Stimulated activated CD8-positive, alpha-beta memory T cell treated with anti-CD3 and anti-CD28 coated beads, Interleukin-12 subunit alpha, Interleukin-12 subunit beta, amount 100 ng/mL, for 24 hours (primary cell): Measurements from ENCODE around the gene ZC3H12C.
"Not testable (repeated sequence)": the region's sequence is repeated elsewhere in the genome, so short reads cannot be mapped to it uniquely, and the experiment has no call there.

Source experiments
- DNase-seq: peaks from one replicate; pipeline ENCODE4 v3.0.0-alpha.2; 2020; ENCODE audit errors: extremely low read depth

Gene ZC3H12C

DNA sequence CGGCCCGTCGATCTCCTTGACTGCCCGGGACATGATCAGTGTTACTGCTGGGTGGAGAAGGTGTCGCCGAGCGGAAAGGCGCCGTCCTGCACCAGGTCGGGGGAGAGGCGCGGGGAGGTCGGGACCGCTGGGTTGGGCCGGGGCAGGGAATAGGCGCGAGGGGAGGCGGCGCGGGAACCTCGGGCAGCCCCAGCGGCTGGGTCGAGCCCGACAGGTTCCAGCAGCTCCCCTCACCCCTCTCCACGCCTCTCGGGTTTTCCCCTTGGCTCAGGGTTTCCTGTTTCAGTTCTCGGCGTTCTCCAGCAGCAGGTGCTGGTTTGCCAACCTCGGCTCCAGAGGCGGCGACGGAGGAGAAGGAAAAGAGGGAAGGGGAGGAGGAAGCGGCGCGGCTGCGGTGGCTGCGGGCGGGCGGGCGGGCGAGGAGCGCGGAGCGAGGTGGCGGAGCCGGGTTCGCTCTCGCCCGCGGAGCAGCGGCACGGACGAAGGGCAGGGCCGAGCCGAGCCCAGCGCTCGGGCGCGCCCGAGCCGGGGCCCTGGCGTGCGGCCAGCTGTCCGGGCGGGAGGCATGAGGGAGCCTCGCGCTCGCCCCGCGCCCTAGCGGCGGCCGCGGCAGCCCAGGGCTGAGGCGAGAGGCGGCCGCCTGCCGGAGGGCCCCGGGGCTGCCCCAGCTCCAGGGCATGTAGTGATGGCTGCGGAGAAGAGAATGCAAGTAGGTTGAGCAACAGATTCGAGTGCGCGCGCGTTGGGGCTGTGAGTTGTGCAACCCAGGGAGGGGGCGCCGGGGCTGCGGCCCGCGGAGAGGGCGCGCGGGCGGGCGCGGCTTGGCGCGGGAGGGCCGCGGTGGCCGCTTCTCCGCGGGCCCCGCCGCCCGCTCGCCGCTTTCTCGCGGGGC lies at the start of gene ZC3H12C:
ZC3H12C (plus strand) TSS at position 878 of the 892 bp plus-strand sequence. CDS start 20 bp downstream, outside the sequence.
- DNase-seq, result no peak

DNA sequence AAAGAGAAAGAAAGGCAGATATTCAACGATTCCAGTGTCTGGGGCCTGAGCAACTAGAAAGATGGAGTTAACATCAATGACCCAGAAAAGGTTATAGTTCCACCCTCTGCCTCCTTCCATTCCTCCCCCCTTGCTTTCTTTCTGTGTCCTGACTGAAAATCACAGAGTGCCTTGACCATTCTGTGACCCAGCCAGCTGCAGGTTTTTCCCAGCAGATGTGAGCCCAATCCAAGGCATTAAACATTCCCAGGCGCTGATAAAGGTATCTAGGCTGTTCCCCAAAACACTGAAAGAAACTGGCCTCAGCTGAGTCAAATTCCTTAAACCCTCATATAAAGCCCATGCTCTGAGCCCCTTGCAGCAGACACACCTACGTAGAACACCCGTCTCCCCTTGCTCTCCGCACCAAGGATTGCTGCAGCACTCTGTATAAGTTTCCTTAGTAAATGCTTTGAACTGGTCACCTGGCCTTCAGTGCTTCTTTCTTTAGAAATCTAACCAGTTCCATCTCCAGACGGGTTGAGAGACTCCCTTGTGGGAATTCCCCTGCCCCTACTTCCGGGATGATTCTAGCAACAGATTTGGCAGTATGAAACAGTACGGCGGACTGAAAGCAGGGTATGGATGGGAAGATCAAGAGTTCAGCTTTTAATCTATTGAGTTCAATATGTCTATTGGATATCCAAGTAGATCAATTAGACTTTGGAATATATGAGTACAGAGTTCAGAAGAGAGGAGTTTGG lies 48.8 kb upstream of the ZC3H12C start:
- no peak for DNase-seq

DNA sequence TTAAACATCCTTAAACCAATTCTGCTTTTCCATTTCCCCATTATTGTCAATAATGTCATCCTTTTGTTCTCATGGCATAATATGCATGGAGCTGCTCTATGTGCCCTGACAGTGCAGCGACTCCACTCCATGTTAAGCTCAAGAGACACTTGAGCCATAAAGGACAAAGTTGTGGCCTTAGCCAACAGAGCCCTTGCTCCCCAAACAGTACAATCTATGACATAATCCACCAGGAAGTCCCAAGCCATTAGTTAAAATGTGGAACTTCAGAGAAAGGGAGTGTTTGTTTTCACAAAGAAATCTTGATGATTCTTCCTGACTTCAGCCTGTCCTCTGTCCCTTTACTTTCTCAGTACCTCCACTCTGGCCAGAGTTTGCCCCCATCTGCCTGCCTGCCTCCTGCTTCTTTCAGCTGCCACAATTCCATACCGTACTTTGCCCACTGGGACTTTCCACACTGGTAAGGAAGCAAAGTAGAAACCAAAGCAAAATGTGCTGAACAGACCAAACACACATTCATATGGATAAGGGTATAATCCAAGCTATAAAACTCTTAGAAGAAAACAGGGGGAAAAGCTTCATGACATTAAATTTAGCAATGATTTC lies 46.3 kb upstream of the ZC3H12C start:
- DNase-seq, result no peak

DNA sequence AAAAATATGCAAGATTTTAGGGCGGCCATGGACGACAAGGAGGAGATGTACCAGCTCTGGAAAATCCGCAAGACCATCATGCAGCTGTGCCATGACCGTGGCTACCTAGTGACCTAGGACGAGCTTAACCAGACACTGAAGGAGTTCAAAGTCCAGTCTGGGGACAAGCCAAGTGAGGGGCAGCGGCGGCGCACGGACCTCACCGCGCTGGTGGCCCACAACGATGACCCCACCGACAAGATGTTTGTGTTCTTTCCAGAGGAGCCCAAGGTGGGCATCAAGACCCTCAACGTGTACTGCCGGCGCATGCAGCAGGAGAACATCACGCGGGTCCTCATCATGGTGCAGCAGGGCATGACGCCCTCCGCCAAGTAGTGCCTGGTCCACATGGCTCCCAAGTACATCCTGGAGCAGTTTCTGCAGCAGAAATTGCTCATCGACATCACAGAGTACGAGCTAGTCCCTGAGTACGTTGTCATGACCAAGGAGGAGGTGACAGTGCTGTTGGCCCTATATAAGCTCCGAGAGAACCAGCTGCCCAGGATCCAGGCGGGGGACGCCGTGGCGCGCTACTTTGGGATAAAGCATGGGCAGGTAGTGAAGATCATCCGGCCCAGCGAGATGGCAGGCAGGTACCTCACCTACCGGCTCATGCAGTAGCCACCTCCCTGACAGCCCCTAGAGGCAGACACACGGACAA lies 43.5 kb upstream of the ZC3H12C start:
- DNase-seq, result no peak

DNA sequence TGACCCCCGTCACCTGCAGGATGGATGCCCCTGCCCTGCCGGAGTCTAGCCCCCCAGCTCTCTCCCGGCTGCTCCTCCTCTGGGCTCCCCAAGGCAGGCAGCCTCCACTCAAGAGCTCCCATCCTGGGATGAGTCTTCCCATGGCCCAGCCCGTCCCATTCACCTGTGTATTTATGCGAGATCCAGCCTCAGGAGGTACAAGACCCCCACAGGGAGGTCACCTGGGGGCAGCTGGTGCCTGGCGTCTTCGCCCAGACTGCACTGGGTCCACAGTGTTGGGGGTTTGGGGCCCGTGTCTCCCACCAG lies 43.0 kb upstream of the ZC3H12C start:
- no peak for DNase-seq

DNA sequence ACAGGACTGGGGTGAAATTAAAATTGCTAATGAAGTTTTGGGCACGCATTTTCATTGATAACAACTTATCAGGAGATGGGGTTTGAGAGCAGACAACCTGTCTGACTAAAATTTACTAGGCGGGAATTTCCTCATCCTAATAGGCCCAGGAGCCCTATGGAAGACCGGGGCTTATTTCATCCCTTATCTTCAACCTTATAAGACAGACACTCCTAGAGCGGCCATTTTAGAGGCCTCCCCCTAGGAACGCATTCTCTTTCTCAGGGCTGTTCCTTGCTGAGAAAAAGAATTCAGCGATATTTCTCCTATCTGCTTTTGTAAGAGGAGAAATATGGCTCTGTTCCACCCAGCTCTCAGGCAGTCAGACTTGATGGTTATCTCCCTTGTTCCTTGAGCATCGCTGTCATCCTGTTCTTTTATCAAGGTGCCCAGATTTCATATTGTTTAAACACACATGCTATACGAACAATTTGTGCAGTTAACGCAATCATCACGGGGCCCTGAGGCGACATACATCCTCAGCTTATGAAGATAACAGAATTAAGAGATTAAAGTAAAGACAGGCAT lies 39.3 kb upstream of the ZC3H12C start:
- no peak for DNase-seq

DNA sequence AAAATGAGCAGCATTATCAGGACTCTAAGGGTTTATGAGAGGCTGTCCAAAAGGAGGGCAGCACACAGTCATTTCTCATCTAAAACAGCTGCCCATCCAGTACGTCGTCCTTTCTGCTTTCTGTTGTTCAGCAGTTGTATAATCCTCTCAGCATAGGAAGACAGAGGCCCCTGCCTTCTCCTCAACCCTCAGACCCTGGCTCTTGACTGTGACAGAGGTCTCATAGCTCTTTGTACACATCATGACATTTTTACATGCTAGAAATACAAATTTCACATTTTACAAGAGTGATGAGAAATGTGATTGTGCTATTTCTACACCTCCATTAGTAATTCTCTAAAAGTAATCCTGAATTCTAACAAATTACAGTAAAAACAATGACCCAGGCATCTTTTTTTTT lies 36.2 kb upstream of the ZC3H12C start:
- DNase-seq, result no peak

DNA sequence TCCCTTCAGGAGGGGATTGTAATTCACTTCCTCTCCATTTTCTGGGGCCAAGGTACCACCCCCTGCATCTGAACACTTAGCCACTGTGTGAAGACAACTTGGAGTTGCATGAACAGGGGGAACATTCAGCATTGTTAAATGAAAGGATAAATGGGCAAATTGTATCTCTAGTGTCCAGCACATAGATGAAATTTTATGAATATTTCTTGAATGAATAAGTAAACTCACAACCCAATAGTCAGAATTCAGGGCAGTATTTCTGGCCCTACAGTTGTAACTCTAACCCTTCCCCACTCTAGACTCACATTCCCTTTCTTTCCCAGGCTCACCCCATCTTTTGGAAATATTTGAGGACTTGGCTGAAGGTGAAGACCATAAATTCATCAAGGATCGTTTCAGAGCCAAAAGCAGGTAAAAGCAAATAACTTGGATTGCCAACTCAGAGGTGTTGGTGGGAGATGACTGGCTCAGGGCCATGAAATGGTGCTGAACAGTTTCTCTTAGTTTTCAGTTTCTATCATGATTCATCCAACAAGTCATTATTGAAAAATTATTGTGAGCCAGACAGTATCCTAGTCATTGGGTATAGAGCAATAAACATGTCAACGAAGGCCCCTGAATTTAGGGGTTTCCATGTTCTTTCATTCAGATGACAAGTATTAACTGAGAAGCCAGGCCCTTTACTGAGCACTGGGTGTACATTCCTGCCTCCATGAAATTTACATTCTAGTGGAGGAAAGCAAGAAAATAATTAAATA lies 33.3 kb upstream of the ZC3H12C start:
- DNase-seq, result no peak

DNA sequence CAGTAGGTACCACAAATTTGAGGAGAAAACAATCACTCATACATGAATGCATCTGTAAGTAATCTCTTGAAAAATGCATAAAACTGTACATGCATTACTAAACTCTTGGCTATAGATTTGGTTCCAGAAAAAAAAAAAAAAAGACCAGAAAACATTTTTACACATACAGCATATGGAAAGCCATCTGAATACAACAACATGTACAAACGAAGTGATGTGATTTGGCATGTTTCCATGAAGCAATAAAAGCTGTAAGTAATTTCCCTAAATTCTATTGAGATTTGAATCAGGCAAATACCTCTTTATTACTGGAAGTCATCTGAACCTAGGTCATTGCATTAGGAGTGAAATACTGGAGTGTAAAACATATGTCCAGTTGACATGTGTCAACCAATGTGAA lies 31.9 kb upstream of the ZC3H12C start:
- no peak for DNase-seq

DNA sequence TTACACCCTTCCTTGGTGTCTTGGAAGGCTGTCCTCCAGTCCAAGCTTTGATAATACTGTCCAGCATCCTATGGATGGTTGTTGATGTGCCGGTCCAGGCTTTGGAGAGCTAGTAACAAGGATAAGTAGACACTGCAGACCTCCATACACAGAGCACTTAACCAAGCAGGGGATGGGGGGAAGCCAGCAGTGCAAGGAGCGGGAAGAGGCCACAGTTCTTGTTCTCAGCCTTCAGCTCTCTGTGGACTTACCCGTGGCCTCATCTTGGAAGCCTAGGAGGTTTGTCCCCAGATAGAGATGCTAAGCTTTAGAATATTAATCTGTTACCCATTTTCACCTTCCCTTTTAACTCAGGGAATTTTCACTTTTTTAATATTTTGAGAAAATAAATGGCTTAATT lies 30.9 kb upstream of the ZC3H12C start:
- DNase-seq, result no peak

DNA sequence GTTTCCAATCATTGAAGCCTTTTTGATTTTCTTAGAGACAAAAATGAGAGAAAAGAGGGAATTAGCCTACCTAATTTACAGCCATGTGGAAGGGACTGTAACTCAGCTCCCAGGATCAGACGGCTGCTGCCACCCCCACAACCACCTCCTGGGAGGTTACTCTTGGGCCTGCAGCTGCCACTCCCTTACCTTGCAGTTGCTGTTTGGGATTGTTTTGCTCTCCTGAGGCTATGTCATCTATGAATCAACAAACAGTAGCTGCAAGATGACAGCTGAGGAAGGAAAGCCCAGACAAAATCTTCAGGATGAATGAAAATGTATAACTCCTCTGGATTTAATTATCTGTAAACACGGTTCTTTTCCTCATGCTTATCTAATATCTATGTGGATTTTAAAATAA lies 28.0 kb upstream of the ZC3H12C start:
- no peak for DNase-seq

DNA sequence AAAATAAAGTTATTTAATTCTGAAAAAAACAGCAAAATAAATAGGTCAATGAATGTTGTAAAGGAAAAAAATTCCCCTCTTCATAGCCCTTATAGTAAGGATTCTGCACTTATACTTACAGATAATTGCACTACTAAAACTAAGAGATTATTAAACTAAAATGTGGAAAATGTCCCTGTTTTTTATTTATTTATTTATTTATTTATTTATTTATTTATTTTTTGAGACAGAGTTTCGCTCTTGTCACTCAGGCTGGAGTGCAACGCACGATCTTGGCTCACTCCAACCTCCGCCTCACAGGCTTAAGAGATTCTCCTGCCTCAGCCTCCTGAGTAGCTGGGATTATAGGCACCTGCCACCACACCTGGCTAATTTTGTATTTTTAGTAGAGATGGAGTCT lies 25.2 kb upstream of the ZC3H12C start:
- DNase-seq, result not testable (repeated sequence)

DNA sequence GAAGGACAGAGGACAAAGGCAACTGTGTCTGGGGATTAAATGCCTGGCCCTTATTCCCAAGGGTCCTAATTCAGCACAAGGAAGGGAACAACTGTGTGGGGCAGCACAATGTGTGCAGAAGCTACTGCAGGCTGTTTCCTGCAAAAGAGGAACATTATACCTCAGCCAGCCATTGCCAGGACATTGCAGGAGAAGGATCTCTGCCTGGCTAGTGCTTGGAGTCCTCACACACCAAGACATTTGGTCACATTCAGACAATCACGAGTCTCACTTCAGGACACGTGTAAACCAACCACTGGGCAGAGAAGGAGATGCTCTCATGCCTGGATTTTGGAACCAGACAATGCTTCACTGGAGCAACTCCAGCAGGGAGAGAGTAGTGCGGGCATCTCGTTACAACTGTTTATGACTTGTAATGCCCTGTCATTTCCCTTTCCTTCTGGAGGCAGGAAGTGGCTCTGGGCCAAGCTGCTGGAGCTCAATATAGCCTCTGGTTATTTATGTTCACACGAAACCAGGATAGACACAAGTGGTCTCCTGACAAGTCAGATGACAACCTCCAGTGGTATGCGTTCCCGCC lies 23.9 kb upstream of the ZC3H12C start:
- no peak for DNase-seq

DNA sequence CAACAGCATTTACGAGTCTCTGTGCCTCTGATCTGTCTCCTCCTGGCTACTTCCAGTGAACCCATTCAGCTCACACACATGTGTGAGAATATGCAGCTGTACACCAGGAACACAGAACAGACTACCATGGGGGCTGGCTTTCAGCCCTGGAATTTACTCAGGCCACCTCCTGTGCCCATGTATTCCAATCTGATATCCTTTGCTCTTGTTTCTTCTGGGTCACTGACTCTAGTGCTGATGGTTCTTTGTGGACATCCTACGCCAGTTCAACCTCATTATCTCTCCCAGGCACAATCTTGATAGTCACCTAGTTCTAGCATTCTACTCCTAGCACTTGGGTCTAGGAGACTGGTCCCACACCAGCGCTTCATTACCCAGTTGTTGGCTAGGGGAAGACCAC lies 23.0 kb upstream of the ZC3H12C start:
- DNase-seq, result no peak

DNA sequence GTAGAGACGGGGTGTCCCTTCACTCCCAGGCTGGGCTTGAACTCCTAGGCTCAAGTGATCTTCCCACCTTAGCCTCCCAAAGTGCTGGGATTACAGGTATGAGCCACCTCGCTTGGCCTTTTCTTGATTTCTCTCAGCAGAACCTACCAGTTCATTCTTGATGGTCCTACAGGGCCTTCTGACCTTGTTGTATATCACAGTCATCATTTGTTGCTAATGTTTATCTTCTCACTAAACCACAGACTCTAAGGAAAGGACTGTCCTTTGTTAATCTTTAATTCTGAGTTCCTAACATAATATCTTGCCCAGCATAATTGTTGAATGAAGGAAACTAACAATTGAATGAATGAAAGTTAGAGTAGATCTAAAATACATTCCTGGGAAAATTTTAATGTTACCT lies 22.0 kb upstream of the ZC3H12C start:
- DNase-seq, result no peak

DNA sequence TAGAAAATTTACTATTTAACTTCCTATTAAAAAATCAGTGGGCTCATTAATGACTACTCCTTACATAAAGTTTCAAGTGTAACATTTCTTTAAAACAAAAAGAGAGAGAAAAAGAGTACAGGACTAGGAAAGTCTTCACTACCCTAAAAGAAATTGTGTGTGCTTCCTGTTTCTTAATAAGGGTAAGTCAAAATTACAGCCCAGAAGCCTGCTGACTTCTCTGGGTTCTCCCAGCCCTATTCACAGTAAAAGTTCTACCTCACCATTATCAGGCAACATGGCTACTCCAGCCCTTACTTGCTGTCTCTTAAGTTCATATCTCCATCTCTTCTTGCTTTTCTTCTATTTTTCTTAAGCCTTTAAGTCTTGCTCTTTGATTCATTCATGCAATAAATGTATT lies 20.3 kb upstream of the ZC3H12C start:
- DNase-seq, result no peak

DNA sequence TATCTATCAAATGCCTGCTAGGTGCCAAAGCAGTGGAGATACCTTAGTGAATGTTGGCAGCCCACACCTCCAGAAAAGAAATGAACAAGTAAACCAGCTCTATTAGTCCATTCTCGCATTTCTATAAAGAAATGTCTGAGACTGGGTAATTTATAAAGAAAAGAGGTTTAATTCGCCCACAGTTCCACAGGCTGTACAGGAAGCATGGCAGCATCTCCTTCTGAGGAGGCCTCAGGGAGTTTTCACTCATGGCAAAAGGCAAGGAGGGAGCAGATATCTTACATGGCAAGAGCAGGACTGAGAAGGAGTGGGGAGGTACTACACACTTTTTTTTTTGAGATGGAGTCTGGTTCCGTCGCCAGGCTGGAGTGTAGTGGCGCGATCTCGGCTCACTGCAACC lies 18.7 kb upstream of the ZC3H12C start:
- DNase-seq, result no peak

DNA sequence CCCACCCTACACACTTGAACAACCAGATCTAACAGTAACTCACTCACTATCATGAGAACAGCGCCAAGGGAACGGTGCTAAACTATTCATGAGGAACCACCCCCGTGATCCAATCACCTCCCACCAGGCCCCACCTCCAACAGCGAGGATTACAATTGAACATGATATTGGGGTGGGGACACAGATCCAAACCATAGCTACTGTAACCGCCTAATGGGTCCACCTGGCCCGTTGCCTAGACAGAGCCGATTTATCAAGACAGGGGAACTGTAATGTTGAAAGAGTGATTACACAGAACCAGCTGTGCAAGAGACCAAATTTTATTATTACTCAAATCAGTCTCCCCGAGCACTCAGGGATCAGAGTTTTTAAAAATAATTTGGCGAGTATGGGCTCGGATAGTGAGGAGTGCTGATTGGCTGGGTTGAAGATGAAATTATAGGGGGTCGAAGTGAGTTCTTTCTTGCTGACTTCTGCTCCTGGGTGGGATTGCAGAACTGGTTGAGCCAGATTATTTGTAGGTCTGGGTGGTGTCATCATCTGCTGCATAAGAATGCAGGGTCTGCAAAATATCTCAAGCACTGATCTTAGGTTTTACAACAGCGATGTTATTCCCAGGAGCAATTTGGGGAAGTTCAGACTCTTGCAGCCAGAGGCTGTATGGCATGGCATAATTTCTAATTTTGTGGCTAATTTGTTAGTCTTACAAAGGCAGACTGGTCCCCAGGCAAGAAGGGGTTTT lies 17.9 kb upstream of the ZC3H12C start:
- no peak for DNase-seq

DNA sequence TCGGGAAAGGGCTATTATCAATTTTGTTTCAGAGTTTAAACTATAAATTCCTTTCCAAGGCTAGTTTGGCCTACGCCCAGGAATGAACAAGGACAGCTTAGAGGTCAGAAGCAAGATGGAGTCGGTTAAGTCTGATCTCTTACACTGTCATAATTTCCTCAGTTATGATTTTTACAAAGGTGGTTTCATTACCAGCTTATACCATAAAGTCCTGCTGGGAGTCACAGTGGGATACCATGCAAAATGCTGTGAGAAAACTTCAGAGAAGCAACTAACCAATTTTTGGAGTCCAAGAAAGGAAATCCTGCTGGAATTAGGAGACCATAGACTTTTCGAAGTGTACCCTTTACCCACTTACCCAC lies 17.4 kb upstream of the ZC3H12C start:
- no peak for DNase-seq

DNA sequence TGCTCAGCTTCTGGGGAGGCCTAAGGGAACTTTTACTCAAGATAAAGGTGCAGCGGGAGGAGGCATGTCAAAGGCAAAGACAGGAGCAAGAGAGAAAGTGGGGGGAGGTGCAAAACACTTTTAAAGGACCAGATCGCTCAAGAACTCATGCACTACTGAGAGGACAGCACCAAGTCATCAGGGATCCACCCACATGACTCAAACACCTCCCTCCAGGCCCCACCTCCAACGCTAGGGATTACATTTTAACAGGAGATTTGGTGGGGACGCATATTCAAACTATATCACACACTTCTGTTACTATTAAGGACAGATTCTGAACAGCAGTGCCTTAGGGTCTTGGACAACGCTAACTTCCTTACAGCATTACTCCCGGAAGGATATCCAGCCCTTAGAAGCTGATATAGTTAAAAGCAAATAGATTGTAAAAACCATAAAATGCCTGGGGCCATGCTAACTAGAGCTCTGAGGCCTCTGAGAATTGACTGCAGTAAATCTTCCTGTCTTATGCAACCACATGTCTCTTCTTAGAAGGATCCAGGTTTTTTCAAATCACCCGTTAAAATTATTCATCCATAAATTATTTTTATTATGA lies 16.7 kb upstream of the ZC3H12C start:
- no peak for DNase-seq
